HepG2 (cell line): ENCODE results near the gene MED13L. TPM values are rescaled to one million over a fixed set of nuclear protein-coding genes. Genes with fewer than 3 reads are reported as not detected.
A peak's percentile ranks its signal among the peaks of the same experiment; 100 is the strongest.

Experiments
- FOXK1 ChIP-seq: sonication (generic); formaldehyde crosslinking; IDR thresholded peaks from 2 replicates; pipeline ENCODE4 v1.4.0; 2020; ENCODE audit warnings: low read depth, missing genetic modification reagents, borderline replicate concordance
- FOXP4 ChIP-seq: sonication (generic); formaldehyde crosslinking; IDR thresholded peaks from 2 replicates; pipeline ENCODE4 v1.4.0; 2020; ENCODE audit warnings: missing genetic modification reagents
- IRF9 ChIP-seq: sonication (generic); formaldehyde crosslinking; IDR thresholded peaks from 2 replicates; pipeline ENCODE4 v1.8.0; 2022; ENCODE audit warnings: missing genetic modification reagents, mild to moderate bottlenecking, borderline replicate concordance
- ISL2 ChIP-seq: sonication (generic); formaldehyde crosslinking; IDR thresholded peaks from 2 replicates; pipeline ENCODE4 v1.5.0; 2020; ENCODE audit warnings: missing genetic modification reagents
- MIER2 ChIP-seq: IDR thresholded peaks from 2 replicates; pipeline ENCODE4 v1.6.1; 2016; ENCODE audit warnings: missing biosample characterization, missing genetic modification reagents
- MYC ChIP-seq: sonication (generic); formaldehyde crosslinking; IDR thresholded peaks from 2 replicates; pipeline ENCODE4 v1.9.0; 2021; ENCODE audit warnings: missing genetic modification reagents, borderline replicate concordance
- RNF219 ChIP-seq: sonication (generic); formaldehyde crosslinking; IDR thresholded peaks from 2 replicates; pipeline ENCODE4 v1.5.0; 2020; ENCODE audit warnings: mild to moderate bottlenecking, missing genetic modification reagents
- THYN1 ChIP-seq: sonication (generic); formaldehyde crosslinking; IDR thresholded peaks from 2 replicates; pipeline ENCODE4 v1.8.1; 2023; ENCODE audit warnings: low read depth, mild to moderate bottlenecking, moderate library complexity, missing genetic modification reagents, borderline replicate concordance
- ZFP36L1 ChIP-seq: sonication (generic); formaldehyde crosslinking; IDR thresholded peaks from 2 replicates; pipeline ENCODE4 v1.8.0; 2022; ENCODE audit warnings: mild to moderate bottlenecking, missing genetic modification reagents, moderate library complexity
- ZFP36L2 ChIP-seq: sonication (generic); formaldehyde crosslinking; IDR thresholded peaks from 2 replicates; pipeline ENCODE4 v1.4.0; 2020; ENCODE audit warnings: missing genetic modification reagents
- ZNF710 ChIP-seq: sonication (generic); formaldehyde crosslinking; IDR thresholded peaks from 2 replicates; pipeline ENCODE4 v1.5.0; 2020; ENCODE audit warnings: mild to moderate bottlenecking, missing genetic modification reagents, borderline replicate concordance
- polyA plus RNA-seq, 8 experiments: library from polyadenylated mRNA; depleted of rRNA in 3 of 8; stranded (reverse) in 7 of 8; unstranded in 1 of 8; fragments of >200 nt; fragmentation: Illumina TruSeq in 4 of 8; extraction: Trizol in 4 of 8; gene quantifications; 2 replicates each; pipeline versions ENCODE4 v1.2.1 to v1.2.3, GENCODE V29; 2011 to 2016; ENCODE audit warnings: low read depth in 4 of 8, missing spikeins in 1 of 8, mixed read lengths in 1 of 8; ENCODE audit not compliant: insufficient read depth in 1 of 8
- total RNA-seq, 5 experiments: library from RNA; depleted of rRNA; stranded (reverse); fragments of >200 nt; fragmentation: Illumina TruSeq; extraction: Trizol; gene quantifications; 2 replicates each; pipeline ENCODE4 v1.2.3, GENCODE V29; 2016; ENCODE audit warnings: low read depth in 1 of 5
- TF ChIP-seq, protein P1 (sequence below): sonication (generic); formaldehyde crosslinking; IDR thresholded peaks from 2 replicates; pipeline ENCODE4 v1.9.0; 2021; ENCODE audit warnings: missing genetic modification reagents, mild to moderate bottlenecking, borderline replicate concordance
- TF ChIP-seq, protein P2 (sequence below): sonication (generic); formaldehyde crosslinking; IDR thresholded peaks from 2 replicates; pipeline ENCODE4 v1.5.0; 2020; ENCODE audit warnings: mild to moderate bottlenecking, missing genetic modification reagents
- TF ChIP-seq, protein P3 (sequence below): sonication (generic); formaldehyde crosslinking; IDR thresholded peaks from 2 replicates; pipeline ENCODE4 v1.8.1; 2023; ENCODE audit warnings: mild to moderate bottlenecking, inconsistent platforms, moderate library complexity, missing genetic modification reagents, borderline replicate concordance

MED13L gene
- total and polyA plus RNA-seq, 2 of the 13 experiments (the other 11 are each of a cell fraction or from before 2014, with no cell fraction given): 24.8 to 38.9 TPM

- TF ChIP-seq FOXP4 (0 out of 2 replicates have a peak, but pooled peaks have one; percentile 25), ISL2 (CRISPR knock-in tag) (0 out of 2 replicates have a peak, but pooled peaks have one; percentile 15), MYC (no peak), ZFP36L2 (CRISPR knock-in tag) (no peak), IRF9 (no peak), ZNF710 (CRISPR knock-in tag) (no peak), MIER2 (CRISPR knock-in tag) (no peak), ZFP36L1 (CRISPR knock-in tag) (no peak), FOXK1 (CRISPR knock-in tag) (no peak), THYN1 (CRISPR knock-in tag) (no peak), RNF219 (CRISPR knock-in tag) (no peak)
- TF ChIP-seq, protein P1, sequence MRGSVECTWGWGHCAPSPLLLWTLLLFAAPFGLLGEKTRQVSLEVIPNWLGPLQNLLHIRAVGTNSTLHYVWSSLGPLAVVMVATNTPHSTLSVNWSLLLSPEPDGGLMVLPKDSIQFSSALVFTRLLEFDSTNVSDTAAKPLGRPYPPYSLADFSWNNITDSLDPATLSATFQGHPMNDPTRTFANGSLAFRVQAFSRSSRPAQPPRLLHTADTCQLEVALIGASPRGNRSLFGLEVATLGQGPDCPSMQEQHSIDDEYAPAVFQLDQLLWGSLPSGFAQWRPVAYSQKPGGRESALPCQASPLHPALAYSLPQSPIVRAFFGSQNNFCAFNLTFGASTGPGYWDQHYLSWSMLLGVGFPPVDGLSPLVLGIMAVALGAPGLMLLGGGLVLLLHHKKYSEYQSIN: no peak
- TF ChIP-seq, protein P2, sequence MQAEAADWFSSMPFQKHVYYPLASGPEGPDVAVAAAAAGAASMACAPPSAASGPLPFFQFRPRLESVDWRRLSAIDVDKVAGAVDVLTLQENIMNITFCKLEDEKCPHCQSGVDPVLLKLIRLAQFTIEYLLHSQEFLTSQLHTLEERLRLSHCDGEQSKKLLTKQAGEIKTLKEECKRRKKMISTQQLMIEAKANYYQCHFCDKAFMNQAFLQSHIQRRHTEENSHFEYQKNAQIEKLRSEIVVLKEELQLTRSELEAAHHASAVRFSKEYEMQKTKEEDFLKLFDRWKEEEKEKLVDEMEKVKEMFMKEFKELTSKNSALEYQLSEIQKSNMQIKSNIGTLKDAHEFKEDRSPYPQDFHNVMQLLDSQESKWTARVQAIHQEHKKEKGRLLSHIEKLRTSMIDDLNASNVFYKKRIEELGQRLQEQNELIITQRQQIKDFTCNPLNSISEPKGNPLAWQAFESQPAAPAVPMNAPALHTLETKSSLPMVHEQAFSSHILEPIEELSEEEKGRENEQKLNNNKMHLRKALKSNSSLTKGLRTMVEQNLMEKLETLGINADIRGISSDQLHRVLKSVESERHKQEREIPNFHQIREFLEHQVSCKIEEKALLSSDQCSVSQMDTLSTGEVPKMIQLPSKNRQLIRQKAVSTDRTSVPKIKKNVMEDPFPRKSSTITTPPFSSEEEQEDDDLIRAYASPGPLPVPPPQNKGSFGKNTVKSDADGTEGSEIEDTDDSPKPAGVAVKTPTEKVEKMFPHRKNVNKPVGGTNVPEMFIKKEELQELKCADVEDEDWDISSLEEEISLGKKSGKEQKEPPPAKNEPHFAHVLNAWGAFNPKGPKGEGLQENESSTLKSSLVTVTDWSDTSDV (CRISPR knock-in tag): no peak
- TF ChIP-seq, protein P3, sequence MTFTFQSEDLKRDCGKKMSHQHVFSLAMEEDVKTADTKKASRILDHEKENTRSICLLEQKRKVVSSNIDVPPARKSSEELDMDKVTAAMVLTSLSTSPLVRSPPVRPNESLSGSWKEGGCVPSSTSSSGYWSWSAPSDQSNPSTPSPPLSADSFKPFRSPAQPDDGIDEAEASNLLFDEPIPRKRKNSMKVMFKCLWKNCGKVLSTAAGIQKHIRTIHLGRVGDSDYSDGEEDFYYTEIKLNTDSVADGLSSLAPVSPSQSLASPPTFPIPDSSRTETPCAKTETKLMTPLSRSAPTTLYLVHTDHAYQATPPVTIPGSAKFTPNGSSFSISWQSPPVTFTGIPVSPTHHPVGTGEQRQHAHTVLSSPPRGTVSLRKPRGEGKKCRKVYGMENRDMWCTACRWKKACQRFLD (CRISPR knock-in tag): no peak
These were observed 122.1 kb downstream of the MED13L start (continued) for GRCh38 chr12:116155383-116155782.
